ENCODE data around the gene EGLN1. TPM values are rescaled to one million over a fixed set of nuclear protein-coding genes. Genes with fewer than 3 reads are reported as not detected.

EGLN1 gene
- polyA plus RNA-seq (2012; rRNA removed), result 10.7 and 14.3 TPM in 2 replicates
- polyA plus RNA-seq (2012; cell fraction: cytosol; rRNA removed), result 23.7 and 29.5 TPM in 2 replicates
- polyA plus RNA-seq (2012; cell fraction: nucleus; rRNA removed), result 7.4 and 10.7 TPM in 2 replicates

- H3K4me1 ChIP-seq (ENCODE audit: control insufficient read depth in 1 of 2, insufficient read depth in 2 of 2, low read depth in 1 of 2, low read length in 1 of 2), result peaks cover 13 to 30% of the 10 kb centered on the region in 2 experiments; a peak in 3 of 4 replicates
- peaks cover 45% of the 10 kb centered on the region for H3K79me2 ChIP-seq (ENCODE audit: insufficient read depth)
- H3K27ac ChIP-seq (ENCODE audit: low read depth in 2 of 2, low read length in 1 of 2), result peak within 1 kb of the TSS; percentile 87 to 99
- H3K4me2 ChIP-seq, result peak within 1 kb of the TSS; percentile 80
- peak within 1 kb of the TSS; percentile 80 to 95 for H3K4me3 ChIP-seq (ENCODE audit: low read depth in 2 of 2, low read length in 1 of 2)
- peak within 1 kb of the TSS; percentile 83 for H3K9ac ChIP-seq
- peaks cover 7% of the 10 kb centered on the region for H3F3A ChIP-seq (replicated peaks; ENCODE audit: insufficient read depth)
- POLR2A ChIA-PET, result interaction anchor here (0.7 to 1.3 kb wide), 4 partner anchors 16 to 168 kb away, joined by 3 to 4 read pairs (median 3); partner anchors contain the start of genes EXOC8 and SPRTN
- peak; percentile 97 for DNase-seq
- peak within 1 kb of the TSS; percentile 88 for H2AFZ ChIP-seq (ENCODE audit: low read depth)
- no peaks in the 10 kb centered on the region for H3K9me2 ChIP-seq
- under 1% methylated on average over 41 of the region's 104 CpGs for WGBS (ENCODE audit: low lambda C conversion rate)
- no peaks in the 10 kb centered on the region for H3K9me3 ChIP-seq
- no peaks in the 10 kb centered on the region for H3K36me3 ChIP-seq (replicated peaks in 1 of 2; ENCODE audit: control insufficient read depth in 1 of 2, insufficient read depth in 2 of 2, low read length in 1 of 2)
- H4K20me1 ChIP-seq (ENCODE audit: insufficient read depth), result peaks cover 40% of the 10 kb centered on the region
- CTCF ChIA-PET, result interaction anchor here (1.0 to 1.3 kb wide), 2 partner anchors 10 to 53 kb away, joined by 3 read pairs; no protein-coding TSS in a partner anchor
- H3K27me3 ChIP-seq (ENCODE audit: insufficient read depth), result no peaks in the 10 kb centered on the region
- no peak for TF ChIP-seq FOXM1 (IDR thresholded peaks at IDR 0.05; ENCODE audit: low read depth)
- TF ChIP-seq ZBTB33 (IDR thresholded peaks at IDR 0.05; ENCODE audit: borderline replicate concordance, low read depth), result no peak
- peak; percentile 44; the same call in 1 of the 2 replicates for TF ChIP-seq NFIC (IDR thresholded peaks at IDR 0.05; ENCODE audit: borderline replicate concordance)
- no peak for TF ChIP-seq TEAD4 (IDR thresholded peaks at IDR 0.05; ENCODE audit: borderline replicate concordance, insufficient read depth)
- TF ChIP-seq FOSL2 (IDR thresholded peaks at IDR 0.05; ENCODE audit: borderline replicate concordance, low read depth), result no peak
- TF ChIP-seq CHD2 (IDR thresholded peaks at IDR 0.05; ENCODE audit: low read length, partially characterized antibody), result no peak
- no peak for TF ChIP-seq MEF2A (IDR thresholded peaks at IDR 0.05; ENCODE audit: borderline replicate concordance, low read depth)
- no peak for TF ChIP-seq ELF1 (IDR thresholded peaks at IDR 0.05)
- no peak for TF ChIP-seq FOXJ3 (CRISPR knock-in tag; IDR thresholded peaks at IDR 0.05)
- TF ChIP-seq JUND (IDR thresholded peaks at IDR 0.05), result no peak
- no peak for TF ChIP-seq REST (IDR thresholded peaks at IDR 0.05; ENCODE audit: low read depth, low read length)
- TF ChIP-seq EP300 (IDR thresholded peaks at IDR 0.05; ENCODE audit: borderline replicate concordance in 1 of 2, low read depth in 1 of 2, low read length in 1 of 2), result no peak
- peak; percentile 18; the same call in 1 of the 2 replicates for TF ChIP-seq NRF1 (IDR thresholded peaks at IDR 0.05; ENCODE audit: low read depth, low read length)
- peak; percentile 73 for TF ChIP-seq MAX (IDR thresholded peaks at IDR 0.05; ENCODE audit: low read depth)
- peak; percentile 30; the same call in 1 of the 2 replicates for TF ChIP-seq SMC3 (IDR thresholded peaks at IDR 0.05; ENCODE audit: low read depth, low read length)
- peak; percentile 85 for TF ChIP-seq YY1 (IDR thresholded peaks at IDR 0.05; ENCODE audit: low read depth)
- peak; percentile 19; the same call in 1 of the 2 replicates for TF ChIP-seq RAD21 (IDR thresholded peaks at IDR 0.05; ENCODE audit: low read length)
- TF ChIP-seq USF1 (IDR thresholded peaks at IDR 0.05; ENCODE audit: borderline replicate concordance, low read depth), result 0 out of 2 replicates have a peak, but pooled peaks have one; percentile 3
- TF ChIP-seq RXRA (IDR thresholded peaks at IDR 0.05; ENCODE audit: borderline replicate concordance, low read depth), result 0 out of 2 replicates have a peak, but pooled peaks have one; percentile 16
- peak; percentile 38 for TF ChIP-seq CTCF (IDR thresholded peaks at IDR 0.05)
- peak; percentile 66 for TF ChIP-seq GABPA (IDR thresholded peaks at IDR 0.05; ENCODE audit: low read depth)
- TF ChIP-seq MXI1 (IDR thresholded peaks at IDR 0.05; ENCODE audit: low read depth, low read length), result no peak; the same call in 1 of the 2 replicates
- TF ChIP-seq GATA2 (CRISPR knock-in tag; IDR thresholded peaks at IDR 0.05), result no peak
- peak; percentile 62 for TF ChIP-seq TAF1 (IDR thresholded peaks at IDR 0.05; ENCODE audit: borderline replicate concordance, low read depth, low read length)
- no peak for TF ChIP-seq TCF12 (IDR thresholded peaks at IDR 0.05)
These were observed at the start of gene EGLN1 for GRCh38 chr1:231421971-231422797. EGLN1 (minus strand) TSS chr1:231422287; CDS start chr1:231421888, 399 bp downstream.

Measured in SK-N-SH (cell line).